ENCODE data around the gene MACF1.

MACF1 gene

GRCh38 chr1:39397487-39397886, 193.0 kb downstream of the MACF1 start:
- DNase-seq, result no peak

- DNase-seq, result peak; percentile 25
Measured at GRCh38 chr1:39398278-39399021, 194.0 kb downstream of the MACF1 start.

DNA sequence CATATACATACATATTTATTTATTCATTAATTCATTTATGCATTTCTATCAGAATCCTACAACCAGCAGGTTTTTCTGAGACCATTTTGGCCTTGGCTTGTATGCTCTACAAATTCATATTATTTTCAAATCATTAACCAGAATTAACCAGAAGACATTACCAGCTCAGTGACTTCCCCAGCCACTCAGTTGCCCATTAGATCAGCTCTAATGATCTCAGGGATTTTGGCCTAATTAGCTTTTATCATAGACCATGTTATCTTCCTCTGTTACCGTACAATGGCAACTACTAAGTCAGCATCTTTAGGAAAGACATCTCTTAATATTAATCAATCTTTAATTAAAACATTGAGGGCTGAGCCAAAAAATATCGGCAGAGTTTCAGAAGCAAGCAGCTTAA, 196.6 kb downstream of the MACF1 start:
- DNase-seq, result no peak

DNA sequence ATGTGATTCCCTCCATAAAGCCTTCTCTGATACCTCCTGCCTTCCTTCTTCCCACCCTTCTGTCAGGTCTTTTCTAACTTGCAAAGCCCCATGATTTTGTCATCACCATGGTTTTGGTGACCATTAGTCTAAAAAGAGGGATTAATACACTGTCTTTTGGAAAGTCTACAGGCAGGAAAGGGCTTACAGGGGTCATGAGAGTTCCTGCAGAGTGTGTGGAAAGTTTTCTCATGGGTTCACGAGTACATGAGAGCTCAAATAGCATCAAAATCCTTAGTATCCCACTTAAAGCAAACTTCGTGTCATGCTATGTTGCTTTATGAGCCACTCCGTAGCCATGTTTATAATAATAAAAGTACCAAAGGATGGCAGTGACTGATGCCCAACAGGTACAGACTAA, 200.4 kb downstream of the MACF1 start:
- no peak for DNase-seq

DNA sequence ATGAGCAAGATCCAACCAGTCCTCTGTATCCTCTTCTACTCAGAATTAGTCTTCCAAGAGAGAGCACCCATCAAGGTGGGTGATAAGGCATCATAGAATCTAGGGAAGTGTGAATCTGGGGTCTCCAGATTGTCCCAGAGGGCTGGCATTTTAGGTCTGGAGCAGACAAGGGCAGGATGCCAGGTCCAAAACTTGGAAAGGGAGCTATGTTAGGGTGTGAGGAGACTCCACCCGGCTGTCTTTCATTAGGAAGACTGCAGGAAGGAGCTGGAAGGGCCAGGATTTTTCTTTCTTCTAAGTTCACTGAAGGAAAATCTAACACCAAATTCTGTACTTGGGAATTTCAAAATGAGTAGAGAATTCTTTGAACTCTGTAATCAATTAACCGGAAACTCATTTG, 200.9 kb downstream of the MACF1 start:
- DNase-seq, result no peak

DNA sequence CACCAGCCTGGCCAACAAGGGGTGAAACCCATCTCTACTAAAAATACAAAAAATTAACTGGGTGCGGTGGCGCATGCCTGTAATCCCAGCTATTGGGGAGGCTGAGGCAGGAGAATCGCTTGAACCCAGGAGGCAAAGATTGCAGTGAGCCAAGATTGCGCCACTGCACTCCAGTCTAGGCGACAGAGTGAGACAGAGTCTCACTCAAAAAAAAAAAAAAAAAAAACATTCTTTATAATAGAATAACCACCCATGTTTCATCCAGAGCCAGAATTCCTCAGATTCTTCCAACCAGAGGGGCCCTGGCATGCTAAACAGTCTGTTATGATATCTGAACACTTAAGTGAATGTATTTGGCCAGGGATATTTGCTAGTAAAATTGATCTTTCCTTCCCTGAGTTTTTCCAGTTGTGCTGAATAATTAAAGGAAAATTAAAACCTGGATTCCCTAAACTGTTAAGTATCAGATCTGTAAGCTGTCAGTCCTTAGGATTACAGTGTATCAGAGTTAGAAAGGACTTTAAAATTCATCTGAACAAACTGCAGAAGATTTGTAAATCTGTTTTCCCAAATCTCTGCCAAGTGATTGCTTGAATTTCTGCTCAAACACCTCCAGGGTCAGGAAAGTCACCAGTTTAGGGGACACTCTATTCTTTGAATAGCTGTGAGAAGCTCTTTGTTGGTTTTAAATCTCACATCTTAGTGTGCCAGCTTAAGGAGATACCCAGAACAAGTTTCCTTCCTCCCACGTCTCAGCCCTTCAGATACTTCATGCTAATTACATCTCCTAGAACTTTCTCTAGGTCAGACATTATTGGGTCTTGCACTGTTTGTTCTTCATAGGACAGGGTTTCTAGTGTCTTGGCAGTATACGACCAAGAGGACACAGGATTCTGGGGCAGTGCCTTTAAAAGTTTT, 202.3 kb downstream of the MACF1 start:
- DNase-seq, result no peak

DNA sequence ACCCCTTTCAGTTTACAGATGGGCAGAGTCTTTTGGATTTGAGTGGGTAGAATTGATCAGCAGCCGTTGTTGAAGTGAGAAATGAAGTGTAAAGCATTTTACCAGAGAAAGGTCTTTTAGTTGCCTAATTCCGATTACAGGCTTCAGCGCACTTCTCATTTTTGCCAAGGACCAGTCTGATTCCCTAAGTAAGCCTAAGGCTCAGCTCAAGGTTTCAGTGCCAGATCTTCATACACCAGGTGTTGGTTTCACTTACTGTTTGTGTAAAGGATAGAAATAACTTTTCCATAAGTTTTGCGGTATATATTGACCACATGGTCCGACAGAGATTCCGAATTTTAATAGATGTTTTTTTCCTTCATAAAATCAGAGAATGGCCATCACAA, 203.0 kb downstream of the MACF1 start:
- DNase-seq, result no peak

GRCh38 chr1:39407896-39408640, 203.6 kb downstream of the MACF1 start:
- no peak for DNase-seq

GRCh38 chr1:39408641-39409054, 204.2 kb downstream of the MACF1 start:
- DNase-seq, result peak; percentile 93

DNA sequence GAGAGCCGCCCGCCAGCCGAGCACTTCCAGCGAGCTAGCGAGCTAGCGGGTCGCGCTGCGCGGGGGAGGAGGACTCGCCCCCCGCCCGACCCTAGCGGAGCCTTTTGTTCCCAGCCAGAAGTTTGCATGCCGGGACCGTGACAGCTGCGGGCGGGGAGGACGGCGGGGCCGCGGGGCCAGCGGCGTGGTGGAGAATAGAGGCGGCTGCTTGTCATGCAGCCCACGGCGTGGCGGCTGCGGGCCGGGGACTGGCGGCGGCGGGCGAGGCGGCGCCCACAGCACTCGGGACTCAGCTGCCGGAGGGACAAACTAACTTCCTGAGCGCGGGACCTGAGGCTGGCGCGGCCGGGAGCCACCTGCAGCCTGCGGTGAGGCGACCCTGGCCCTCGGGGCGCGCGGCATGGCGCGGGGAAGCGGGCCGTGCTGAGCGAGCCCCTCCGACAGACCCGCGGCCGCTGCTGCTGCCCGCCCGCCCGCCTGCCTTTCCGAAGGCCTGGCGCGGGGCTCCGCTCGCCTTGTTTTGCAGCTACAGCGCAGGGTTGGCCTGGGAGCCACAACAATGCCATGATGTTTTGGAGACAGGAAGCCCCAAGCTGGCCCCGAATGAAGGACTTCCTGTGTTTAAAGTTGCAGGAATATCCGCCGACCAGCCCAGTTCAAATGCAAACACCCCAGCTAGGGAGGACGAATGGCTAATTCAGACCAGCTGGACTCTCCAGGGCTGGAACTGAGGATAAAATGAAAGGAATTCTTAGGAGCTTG, 204.7 kb downstream of the MACF1 start:
- peak; percentile 43 for DNase-seq

DNA sequence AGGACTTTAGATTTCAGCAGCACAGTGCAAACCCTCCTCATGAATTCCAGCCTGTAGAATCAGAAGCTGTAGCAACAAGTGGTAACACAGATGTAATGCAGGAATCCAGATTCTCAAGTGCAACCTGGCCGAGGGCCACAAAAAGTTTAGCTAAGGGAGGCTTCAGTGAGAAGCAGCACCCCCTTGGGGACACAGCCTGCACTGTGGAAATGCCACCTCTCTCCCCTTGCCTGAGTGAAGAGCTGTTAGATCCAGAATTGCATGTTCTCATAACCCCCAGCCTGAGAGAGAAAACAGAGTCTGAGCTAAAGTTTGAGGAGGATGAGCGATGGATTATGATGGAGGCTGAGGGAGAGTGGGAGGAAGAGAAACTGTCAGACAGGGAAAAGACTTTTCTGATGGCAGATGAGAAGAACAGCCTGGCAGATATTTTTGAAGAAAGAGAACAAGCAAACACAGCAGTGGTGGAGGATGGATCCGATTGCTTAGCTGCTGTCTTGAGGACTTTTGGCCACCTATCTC, 206.5 kb downstream of the MACF1 start:
- peak; percentile 87 for DNase-seq

GRCh38 chr1:39411526-39412478, 207.3 kb downstream of the MACF1 start:
- DNase-seq, result no peak

GRCh38 chr1:39412892-39413291, 208.4 kb downstream of the MACF1 start:
- DNase-seq, result no peak

DNA sequence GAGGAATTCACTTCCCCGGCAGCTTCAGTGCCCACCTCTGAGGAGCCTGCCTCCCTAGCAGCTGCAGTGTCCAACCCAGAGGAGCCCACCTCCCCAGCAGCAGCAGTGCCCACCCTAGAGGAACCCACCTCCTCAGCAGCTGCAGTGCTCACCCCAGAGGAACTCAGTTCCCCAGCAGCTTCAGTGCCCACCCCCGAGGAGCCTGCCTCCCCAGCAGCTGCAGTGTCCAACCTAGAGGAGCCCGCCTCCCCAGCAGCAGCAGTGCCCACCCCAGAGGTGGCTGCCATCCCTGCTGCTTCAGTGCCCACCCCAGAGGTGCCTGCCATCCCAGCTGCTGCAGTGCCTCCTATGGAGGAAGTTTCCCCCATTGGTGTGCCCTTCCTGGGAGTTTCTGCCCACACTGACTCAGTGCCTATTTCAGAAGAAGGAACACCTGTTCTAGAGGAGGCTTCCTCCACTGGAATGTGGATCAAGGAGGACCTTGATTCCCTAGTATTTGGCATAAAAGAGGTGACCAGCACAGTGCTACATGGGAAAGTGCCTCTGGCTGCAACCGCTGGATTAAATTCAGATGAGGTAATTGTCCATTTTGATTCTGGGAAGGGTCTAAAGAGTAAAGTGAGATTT, 209.5 kb downstream of the MACF1 start:
- no peak for DNase-seq

DNA sequence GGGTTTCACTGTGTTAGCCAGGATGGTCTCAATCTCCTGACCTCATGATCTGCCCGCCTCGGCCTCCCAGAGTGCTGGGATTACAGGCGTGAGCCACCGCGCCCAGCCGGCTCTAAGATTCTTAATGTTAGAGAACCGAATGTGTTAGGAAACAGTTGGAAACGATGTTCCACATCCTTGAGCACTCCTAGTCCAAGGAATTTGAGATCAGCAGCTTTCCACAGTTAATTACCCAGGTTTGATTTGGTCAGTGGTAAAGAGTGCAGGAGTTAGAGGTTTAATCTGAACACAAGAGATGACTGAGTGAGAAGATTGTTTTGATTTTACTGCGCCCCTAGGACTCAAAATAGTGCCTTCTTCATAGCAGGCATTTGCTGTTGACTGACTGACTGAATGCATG, 211.1 kb downstream of the MACF1 start:
- DNase-seq, result no peak

GRCh38 chr1:39416609-39417008, 212.1 kb downstream of the MACF1 start:
- DNase-seq, result no peak

GRCh38 chr1:39418236-39418635, 213.7 kb downstream of the MACF1 start:
- DNase-seq, result no peak

DNA sequence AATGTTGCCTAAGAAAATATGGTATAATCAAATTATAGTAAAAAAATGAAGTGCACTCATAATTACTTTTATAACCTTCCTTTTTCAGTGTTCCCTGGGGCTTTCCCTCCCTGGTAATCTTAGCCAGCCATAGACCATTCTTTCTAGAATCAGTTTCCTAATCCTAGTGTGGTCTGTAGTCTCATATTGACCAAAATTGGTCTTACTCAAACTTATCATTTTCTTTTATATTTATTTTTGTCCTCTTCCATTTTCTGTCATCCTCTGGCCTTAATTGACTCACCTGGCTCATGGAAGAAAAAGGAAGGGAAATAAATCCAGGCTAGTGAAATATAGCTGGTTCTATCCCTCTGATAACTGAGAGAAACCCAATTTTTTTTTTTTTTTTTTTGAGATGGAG, 216.0 kb downstream of the MACF1 start:
- DNase-seq, result no peak

DNA sequence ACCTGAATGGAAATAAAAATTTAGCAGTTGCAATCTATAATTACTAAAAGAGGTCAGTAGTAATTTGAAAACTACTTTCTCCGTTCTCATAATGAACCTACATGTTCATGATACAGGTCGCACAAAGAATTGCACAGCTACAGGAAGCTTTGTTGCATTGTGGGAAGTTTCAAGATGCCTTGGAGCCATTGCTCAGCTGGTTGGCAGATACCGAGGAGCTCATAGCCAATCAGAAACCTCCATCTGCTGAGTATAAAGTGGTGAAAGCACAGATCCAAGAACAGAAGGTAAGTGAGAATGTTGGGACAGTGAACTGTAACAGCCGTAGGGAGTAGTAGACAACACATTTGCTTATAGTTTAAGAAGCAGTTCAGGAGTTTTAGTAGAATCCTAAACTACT, 218.1 kb downstream of the MACF1 start:
- no peak for DNase-seq

DNA sequence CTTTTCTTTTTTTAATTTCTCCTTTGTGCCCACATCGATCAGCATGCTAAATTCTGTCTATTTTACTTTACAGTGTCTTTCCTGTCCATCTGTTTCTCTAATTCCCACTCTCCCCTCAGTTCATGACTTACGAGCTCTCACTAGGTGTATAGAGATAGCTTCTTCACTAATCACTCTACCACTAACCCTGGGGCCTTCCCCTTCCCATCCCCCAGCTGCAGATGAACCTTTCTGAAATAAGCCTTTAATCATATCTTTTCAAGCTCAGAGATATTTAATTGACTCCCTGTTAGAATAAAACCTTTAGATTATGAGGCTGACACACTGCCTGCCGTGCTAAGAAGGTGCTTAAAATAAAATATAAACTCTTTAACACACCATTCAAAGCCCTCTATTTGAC, 220.7 kb downstream of the MACF1 start:
- no peak for DNase-seq

GRCh38 chr1:39425634-39426033, 221.1 kb downstream of the MACF1 start:
- DNase-seq, result no peak
